Lung microvascular endothelial cell (primary cell): ENCODE data around the gene KRT83. TPM values are rescaled to one million over a fixed set of nuclear protein-coding genes. Genes with fewer than 3 reads are reported as not detected.

ENCODE experiments used
- DNase-seq, 2 donors: peaks; one replicate each; pipeline versions ENCODE4 v3.0.0 to v3.0.0-alpha.2; 2010; ENCODE audit warnings: low read depth in 2 of 2
- total RNA-seq: library from RNA; depleted of rRNA; stranded (reverse); fragments of >200 nt; gene quantifications from 2 replicates; pipeline ENCODE4 v1.2.1, GENCODE V29; 2014

Gene KRT83
- total RNA-seq, 1 donor from 2014 or later = not detected

DNA sequence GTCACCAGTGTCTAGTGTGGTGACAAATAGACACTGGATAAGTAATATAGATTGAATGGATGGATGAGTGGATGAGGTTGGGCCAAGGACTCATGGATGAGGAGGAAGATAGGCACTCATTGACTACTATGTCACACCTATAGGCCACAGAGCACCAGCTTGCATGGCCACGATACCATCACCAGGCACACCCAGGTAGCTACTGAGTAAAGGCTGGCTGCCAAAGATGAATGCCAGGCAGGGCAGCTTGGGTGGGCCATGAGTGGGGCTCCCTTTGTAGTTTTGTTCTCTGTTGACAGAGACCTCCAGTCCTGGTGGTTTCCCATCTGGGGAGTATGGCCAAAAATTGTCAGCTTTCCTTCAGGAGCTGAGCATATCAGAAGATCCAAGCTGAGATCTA, 11.2 kb upstream of the KRT83 start:
- DNase-seq = no peak

DNA sequence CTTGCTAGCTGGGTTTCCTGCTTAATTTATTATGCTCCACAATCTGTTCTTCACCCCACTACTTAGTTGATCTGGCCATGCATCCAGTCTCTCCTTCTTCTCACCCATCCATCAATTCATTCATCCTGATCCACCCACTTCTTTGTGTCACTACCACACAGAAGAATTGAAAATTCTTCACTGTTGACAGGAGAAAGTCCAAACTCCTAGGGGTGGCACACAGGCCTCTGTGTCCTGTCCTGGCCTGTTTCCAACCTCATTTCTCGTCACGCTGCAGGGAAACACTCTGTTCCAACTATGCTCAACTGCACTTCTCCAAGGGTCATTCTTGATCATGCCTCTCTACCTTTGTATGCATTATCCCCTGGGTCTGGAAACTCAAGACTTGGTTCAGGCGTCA, 10.6 kb upstream of the KRT83 start:
- no peak for DNase-seq

DNA sequence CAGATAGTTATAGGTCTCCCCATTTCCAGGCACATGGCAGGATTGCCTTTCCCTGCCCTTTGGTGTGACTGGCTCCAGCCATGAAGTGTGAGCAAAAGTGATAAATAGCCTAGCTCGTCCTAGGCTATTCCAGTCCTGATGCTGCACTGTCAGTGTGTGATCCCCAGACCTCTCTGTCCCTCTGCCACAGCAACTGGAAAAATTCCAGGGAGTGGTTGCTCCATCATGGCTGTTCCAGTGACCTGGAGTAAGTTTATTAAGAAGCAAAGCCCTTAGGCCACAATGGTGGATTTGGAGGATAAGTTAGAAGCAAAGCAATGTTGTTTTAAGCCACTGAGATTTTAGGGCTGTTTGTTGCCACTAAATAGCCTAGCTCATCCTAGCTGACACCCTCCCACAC, 9.8 kb upstream of the KRT83 start:
- no peak for DNase-seq

DNA sequence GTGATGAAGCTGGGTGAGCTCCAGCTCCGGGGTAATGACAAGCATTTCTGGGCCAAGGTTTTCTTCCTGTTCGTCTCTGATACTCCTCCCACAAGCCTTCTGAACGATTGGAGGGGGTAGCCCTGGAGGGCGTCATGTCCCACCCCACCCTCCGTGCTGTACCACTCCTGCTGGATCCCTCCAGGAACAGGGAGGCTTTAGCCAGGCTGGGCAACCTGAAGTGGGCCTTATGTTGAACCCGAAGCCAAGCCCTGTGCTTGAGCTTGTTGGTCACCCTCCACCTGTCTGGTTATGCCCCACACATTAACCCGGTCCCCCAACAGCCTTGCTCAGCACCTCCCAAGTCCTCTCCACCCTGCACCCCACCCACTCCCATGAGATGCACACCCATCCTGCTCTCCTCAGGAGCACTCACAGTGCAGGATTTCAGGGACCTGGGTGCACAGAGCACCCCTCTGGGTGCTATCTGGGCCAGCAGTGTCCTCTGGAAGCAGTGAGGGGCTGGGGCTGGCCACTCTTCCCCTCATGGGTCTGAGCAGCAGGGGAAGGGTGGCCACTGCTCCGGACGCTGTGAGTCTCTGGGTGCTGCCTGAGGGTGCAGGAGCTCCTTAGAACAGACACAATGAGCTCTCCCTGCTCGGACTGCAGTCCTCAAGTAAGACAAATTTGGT, 6.8 kb upstream of the KRT83 start:
- no peak for DNase-seq

DNA sequence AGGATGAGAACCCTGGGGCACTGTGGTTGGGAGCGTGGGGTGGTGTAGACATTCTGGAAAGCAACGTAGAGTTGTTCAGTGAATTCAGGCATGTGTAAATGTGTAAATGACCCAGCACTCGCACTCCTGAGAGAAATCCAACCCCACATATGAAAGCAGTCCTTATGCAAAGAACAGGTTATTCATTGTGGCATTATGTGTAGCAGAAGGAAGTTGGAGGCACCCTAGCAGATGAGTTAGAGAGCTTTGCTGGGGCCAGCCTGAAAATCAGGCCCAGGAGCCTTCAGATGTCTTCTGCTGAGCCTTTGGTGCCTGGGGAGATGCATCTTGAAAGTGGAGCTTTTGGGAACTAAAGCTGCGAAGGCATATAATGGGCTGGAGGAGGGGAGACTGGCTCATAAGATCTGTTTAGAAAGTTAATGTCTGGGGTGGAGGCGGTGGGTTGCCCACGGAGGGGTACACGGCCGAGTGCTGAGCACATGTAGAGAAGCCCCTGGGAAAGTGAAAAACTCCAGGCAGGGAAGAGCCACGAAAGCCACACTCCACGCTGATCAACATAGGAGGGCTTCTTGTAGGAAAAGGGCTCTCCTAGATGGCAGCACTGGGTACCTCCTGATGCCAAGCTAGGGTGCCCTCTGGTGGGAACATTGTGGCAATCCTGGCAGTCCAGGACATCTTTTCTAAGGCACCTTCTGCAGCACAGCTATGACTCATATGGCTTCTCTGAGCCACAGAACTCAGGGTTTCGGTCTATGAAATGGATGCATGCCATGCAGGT, 6.0 kb upstream of the KRT83 start:
- DNase-seq = peak; percentile 92 to 95

DNA sequence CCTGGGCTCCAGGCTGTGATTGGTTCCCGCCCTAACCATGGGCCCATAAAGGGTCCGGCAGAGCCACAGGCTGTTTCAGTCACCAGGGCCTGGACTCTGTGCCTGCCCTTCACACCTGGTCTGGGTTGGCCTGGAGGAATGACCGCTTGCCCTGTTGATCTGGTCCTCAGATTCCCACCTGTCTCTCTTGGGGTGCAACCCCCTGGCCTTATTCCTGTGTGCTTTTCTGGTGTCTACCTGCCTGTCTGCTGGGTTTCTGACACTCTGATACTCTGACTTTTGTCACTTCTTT, 2.9 kb upstream of the KRT83 start:
- DNase-seq = no peak

DNA sequence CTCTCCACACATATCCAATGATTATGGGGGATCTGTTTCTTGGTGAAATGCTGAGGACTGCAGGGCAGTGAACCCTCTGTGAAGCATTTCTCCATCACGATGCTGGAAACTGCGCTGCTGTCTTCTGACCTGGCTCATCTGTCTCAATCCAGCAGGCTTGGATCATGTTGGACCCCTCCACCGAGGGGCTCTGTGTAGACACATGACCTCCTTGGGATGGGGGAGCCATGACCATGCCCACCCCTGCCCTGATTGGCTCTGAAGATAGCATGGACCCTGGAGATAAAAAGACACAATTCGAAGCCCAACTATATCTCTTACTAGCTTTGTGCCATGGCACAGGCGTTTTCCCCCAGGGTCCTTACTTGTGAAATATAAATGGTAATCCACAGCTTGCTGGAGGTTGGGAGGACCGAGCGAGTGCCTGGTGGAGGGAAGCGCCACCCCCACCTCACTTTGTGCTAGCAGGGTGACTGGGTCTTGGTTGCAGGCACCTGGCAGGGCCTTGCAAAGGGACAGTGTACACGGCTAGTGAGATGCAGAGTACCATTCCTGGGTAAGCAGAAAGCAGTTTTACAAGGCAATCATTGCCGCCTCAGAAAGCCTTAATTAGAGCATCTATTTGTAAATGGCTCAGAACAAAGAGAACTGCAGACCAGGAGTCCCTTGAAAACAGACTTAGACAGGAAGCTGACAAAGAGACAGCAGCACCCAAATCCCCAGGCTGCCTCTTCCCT, 2.4 kb upstream of the KRT83 start:
- DNase-seq = no peak

DNA sequence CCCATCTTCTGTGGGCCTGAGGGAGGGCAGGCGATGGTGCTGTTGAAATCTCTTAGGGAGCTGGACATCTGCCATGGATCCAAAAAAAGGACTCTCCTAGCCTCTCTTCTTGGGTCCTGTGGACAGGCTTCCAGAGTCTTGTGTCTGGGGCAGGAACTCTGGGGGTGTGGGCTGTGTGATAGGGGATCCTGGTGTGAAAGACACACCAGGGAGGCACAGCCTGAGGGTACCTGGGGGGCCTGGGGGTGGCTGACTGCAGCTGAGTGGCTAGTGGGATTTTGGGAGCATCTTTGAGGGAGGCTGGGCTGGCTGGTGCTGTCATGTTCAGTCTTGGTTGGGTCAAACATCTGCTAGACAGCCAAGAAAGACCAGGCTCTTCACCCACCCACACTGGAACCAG, 1.8 kb upstream of the KRT83 start:
- no peak for DNase-seq

DNA sequence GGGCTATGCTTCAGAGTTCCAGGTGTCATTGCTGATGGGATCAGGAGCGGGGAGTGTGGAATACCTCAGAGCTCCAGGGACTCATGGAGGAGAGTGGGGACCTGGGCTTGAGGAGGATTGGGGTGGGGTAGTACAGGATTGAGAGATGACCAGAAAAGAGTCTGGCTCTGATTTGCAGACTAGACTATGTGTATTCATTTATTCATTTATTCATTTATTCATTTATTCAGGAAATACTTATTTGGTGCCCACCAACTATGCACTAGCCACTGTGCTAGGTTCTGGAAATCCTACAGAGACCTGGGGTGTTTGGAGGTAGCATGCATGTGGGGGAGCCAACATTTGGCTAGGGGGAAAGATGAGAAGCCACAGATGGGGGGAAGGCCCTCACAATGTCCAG, 871 bp upstream of the KRT83 start:
- DNase-seq = no peak

DNA sequence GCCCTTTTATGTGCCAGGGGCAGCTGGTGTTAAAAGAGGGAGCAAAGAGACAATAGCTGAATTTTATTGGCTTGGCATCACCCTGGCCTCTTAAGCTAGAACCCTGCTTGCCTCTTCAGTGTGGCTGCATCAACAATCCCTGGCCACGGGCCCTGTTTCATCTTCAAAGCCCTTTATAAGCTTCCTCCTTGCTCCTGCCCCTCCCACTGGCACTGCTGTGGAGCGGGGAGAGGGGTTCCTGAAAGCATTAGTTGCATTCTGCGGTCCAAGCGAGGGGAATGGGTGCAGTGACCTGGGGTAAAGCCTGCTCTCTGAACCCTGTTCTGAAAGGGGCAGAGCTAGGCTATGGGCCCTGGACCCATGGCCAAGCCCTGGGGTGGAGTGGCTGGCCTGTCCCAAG, 220 bp upstream of the KRT83 start:
- no peak for DNase-seq

DNA sequence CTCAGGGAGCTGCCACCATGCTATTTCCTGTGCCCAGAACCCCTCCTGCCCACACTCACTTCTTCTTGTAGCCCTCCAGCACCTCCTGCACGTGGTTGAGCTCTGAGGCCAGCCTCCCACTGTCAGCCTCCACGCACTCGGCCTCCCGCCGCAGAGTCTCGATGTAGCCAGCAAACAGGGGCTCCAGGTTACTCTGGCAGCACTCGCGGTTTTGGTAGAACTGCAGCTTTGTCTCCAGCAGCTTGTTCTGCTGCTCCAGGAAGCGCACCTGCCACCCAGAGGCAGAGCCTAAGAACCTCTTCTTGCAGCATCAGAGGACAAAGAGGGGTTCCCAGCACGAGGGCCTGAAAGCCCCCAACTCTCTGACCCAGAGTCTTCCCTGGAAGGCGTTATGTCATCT, 2.1 kb downstream of the KRT83 start:
- no peak for DNase-seq

DNA sequence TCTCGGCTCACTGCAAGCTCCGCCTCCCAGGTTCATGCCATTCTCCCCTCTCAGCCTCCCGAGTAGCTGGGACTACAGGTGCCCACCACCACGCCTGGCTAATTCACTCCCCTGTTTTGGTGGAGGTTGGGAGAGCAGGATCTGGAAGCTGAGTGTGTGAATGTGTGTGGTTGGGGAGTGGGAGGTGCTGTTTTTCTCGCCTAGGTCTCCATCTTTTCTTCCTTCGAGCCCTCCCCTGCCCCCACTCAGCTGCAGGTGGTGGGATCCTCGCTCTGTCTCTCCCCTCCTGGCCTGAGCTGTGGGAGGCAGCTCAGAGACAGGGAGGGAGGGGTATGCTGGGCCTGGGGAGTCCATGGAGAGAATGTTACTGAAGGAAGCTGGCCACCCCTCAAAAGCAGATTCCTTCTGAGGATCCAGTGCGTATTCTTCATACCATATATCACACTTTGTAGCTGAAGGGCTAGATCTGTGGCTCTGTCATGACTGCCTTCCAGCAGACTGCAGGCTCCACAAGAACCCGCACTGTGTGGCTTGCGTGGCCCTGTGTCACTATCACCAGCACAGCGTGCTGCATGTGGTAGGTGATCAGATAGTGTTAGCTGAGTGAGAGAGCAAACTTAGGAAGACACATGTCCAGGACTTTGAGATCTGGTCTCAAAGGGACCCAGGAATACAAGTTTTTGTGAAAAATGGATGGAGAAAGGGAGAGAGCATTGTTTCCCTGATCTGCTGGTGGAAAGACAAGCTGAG, 2.8 kb downstream of the KRT83 start:
- DNase-seq = no peak

DNA sequence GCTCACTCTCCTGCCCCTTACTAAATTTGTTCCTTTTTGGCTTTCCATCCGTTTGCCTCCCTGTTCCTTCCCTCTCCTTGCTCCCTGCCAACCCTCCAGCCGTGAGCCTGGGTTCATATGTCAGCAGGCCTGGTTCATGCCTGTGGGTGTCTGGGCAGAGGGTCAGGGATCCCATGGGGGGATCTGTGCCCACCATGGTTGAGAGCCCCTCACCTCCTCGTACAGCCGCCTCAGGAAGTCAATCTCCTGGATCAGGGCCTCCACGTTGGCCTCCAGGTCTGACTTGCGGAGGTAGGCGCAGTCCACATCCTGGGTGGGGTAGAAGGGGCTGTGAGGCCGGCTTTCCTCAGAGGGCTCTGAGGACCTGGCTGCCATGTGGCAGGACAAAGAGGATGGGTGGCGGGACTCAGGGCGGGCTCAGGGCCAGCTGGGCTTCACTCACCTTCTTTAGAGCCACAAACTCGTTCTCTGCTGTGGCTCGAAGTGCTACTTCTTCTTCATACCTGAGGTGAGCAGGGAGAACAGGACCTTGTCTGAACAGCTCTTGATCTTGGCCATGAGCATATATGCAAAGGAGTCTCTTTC, 3.6 kb downstream of the KRT83 start:
- DNase-seq = no peak

DNA sequence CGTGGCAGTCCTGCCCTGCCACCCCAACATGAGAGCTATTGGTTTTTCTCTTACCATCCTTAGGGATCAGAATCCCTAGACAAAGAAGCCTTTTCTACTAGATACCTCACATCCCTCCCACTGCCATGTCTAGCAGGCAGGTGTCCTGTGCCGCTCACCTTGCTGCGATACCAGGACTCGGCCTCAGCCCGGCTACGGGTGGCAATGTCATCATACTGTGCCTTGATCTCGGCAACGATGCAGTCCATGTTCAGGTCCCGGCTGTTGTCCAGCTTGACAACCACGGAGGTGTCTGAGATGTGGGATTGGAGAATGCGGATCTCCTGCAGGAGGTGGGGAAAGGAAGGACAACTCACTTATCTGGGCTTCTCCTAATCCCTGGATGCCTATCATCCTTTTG, 4.5 kb downstream of the KRT83 start:
- DNase-seq = no peak

DNA sequence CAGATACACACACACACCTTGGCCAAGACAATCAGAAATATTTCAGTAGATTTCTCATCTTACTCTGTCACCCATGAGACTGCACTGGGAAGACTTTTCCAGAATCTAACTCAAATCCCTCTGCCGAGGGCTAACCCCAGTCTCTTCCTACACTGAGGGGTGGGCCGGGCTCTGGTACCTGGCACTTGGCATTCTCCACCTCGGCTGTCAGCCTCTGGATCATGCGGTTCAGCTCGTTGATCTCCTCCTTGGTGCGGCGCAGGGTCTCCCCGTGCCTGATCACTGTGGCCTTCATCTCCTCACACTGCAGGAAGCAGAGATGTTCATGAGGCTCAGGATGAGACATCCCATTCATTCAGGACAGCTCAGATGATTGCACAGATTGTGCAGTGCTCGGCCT, 4.9 kb downstream of the KRT83 start:
- no peak for DNase-seq

DNA sequence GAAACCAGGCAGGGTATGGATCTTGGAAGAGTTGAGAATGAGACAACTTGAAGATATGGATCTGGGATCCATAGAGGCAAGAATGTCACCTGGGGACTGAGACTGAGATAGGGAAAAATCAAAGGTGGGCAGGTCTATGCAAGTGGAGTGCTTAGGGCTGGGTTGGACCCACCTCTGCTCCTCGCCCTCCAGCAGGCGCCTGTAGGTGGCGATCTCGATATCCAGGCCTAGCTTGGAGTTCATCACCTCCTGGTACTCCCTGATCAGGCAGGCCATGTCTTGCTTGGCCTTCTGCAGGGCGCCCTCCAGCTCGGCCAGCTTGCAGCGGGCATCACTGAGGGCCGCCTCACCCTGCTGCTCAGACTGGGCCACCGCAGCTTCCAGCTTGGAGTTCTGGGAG, 5.5 kb downstream of the KRT83 start:
- peak in 1 of 2 donors; percentile 20 for DNase-seq

DNA sequence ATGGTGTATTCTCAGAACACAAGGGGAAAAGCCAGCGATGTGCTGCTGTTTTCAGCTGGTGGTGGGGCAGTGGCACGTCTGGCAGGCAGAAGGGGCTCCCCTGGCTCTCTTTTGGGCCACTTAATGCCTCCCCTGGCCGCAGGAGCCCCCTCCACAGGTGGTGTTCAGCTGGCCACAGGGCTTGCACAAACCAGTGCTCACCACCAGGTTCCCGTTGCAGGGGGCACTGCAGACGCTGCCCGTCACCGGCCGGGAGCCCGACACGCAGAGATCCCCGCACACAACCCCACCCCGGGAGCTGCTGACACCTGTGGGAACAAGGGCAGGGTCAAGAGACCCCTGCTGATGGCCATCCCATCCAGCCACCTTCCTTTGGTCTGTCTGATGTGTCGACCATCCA, 6.7 kb downstream of the KRT83 start:
- DNase-seq = no peak

DNA sequence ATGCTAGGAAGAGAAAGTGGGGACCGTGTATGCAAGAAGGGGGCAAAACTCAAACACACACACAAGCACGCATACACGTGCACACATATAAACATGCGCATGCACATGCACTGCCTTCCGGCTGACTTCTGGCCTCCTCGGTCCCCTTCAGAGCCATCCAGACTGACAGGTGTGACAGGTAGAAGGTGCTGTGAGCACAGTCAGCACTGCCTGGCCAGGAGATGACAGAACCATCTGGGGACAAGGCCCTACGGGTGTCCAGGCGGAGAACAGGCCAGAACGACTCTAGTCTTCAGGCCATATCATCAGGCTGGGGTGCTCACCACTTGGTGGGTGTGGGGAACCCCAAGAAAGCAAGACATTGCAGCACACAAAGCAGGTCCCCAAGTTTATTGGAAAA, 7.3 kb downstream of the KRT83 start:
- DNase-seq = no peak

DNA sequence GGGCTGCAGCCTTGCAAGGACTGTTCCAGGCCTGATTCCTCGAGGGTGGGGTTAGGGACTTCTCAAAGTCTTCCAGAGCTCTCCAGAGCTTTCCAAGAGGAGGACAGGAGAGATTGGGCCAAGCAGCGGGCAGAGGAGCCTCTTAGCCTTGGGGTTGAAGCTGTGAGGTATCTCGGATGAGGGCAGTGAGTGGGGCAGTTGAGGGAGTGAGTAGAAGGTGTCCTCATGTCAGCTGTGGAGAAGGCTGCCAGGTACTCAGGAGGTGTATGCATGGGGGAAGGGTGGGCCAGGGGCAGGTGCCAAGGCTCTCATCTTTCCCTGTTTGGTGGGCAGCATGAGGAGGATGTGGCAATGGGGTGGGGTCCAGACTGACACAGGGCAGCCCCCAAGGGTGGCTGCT, 7.7 kb downstream of the KRT83 start:
- no peak for DNase-seq

DNA sequence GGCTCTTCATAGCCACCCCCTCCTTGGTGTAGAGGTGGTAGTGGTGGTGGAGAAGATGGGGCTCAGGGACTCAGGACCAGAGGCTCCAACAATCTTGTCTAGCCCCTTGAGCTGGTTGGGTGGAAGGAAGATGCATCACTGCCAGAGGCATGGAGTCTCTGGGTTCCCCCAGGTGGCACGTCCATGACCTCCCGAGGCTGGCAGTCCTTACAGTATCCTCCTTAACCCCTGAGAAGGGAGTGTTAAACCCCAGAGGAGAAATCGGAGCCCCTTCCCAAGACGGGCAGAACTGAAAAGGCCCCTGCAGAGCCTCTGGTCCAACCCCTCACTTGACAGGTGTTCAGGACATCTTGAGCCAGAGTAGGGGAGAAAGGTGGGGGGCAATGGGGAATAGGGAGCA, 9.1 kb downstream of the KRT83 start:
- no peak for DNase-seq

DNA sequence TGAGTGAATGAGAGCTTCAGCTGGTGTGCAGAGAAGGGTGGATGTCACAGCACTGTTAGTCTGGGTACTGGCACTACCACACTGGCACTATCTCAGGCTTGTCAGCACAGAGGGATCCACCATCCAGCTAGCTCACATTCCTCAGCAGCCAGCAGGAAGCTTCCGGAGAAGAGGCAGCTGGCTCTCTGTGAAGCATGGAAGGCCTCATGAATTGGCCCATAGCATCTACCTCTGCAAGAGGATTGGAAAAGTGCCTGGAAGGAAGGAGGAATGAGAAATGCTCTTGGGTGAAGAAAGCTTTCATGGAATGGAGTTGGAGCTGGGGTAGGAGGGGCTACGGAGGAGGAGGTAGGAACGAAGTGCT, 9.9 kb downstream of the KRT83 start:
- no peak for DNase-seq
